SK-N-SH (cell line): ENCODE results near the gene ZNF397.

Experiments used
- EP300 ChIP-seq, 2 experiments: IDR thresholded peaks; 2 replicates each; pipeline versions ENCODE4 v1.4.0 to v1.6.1; 2012; ENCODE audit warnings: borderline replicate concordance in 1 of 2, low read depth in 1 of 2, low read length in 1 of 2
- EZH2phosphoT487 ChIP-seq: fragments of 200-600 bp; sonication (generic); IDR thresholded peaks from 2 replicates; pipeline ENCODE4 v1.6.1; 2017; ENCODE audit warnings: low read depth, mixed run types, mild to moderate bottlenecking, antibody characterized with exemption, moderate library complexity, borderline replicate concordance
- FOXJ3 ChIP-seq: sonication (generic); formaldehyde crosslinking; IDR thresholded peaks from 2 replicates; pipeline ENCODE4 v1.5.1; 2020; ENCODE audit warnings: mild to moderate bottlenecking, missing genetic modification reagents
- NRF1 ChIP-seq: IDR thresholded peaks from 2 replicates; pipeline ENCODE4 v1.6.1; 2012; ENCODE audit warnings: low read depth, mild to moderate bottlenecking, low read length
- POLR2AphosphoS5 ChIP-seq: IDR thresholded peaks from 2 replicates; pipeline ENCODE4 v1.6.1; 2012; ENCODE audit warnings: low read depth, low read length
- TAF1 ChIP-seq: IDR thresholded peaks from 2 replicates; pipeline ENCODE4 v1.6.1; 2012; ENCODE audit warnings: low read depth, mild to moderate bottlenecking, low read length, moderate library complexity, borderline replicate concordance
- USF2 ChIP-seq: fragments of 150-350 bp; IDR thresholded peaks from 2 replicates; pipeline ENCODE4 v1.6.1; 2017; ENCODE audit warnings: antibody characterized with exemption, low read length, low read depth, borderline replicate concordance
- TF ChIP-seq, protein P1 (sequence below): fragments of 200-600 bp; sonication (generic); IDR thresholded peaks from 2 replicates; pipeline ENCODE4 v1.6.1; 2017; ENCODE audit warnings: antibody characterized with exemption, mild to moderate bottlenecking, moderate library complexity

- TF ChIP-seq, protein P1, sequence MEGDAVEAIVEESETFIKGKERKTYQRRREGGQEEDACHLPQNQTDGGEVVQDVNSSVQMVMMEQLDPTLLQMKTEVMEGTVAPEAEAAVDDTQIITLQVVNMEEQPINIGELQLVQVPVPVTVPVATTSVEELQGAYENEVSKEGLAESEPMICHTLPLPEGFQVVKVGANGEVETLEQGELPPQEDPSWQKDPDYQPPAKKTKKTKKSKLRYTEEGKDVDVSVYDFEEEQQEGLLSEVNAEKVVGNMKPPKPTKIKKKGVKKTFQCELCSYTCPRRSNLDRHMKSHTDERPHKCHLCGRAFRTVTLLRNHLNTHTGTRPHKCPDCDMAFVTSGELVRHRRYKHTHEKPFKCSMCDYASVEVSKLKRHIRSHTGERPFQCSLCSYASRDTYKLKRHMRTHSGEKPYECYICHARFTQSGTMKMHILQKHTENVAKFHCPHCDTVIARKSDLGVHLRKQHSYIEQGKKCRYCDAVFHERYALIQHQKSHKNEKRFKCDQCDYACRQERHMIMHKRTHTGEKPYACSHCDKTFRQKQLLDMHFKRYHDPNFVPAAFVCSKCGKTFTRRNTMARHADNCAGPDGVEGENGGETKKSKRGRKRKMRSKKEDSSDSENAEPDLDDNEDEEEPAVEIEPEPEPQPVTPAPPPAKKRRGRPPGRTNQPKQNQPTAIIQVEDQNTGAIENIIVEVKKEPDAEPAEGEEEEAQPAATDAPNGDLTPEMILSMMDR, result no peak
- TF ChIP-seq EP300 (IDR thresholded peaks at IDR 0.05; ENCODE audit: borderline replicate concordance in 1 of 2, low read depth in 1 of 2, low read length in 1 of 2) (no peak), NRF1 (no peak), TAF1 (no peak), POLR2AphosphoS5 (no peak), EZH2phosphoT487 (no peak), FOXJ3 (CRISPR knock-in tag) (no peak), USF2 (no peak)
These were observed 17.0 kb upstream of the ZNF397 start for GRCh38 chr18:35223797-35224196.
